OCI-LY3 (cell line): ENCODE data around the gene CELF5.

Experiments used
- CTCF ChIP-seq: fragments of 200-600, 300-600 bp; sonication (generic); IDR thresholded peaks from 2 replicates; pipeline ENCODE4 v1.5.1; 2014; ENCODE audit warnings: antibody characterized with exemption, low read length, low read depth
- EZH2phosphoT487 ChIP-seq: fragments of 200-600 bp; shearing (Covaris generic); IDR thresholded peaks from 2 replicates; pipeline ENCODE4 v1.6.1; 2018; ENCODE audit warnings: antibody characterized with exemption, mixed run types, low read depth

GRCh38 chr19:3225169-3225485 is 666 bp downstream of the CELF5 start:
- TF ChIP-seq CTCF (no peak), EZH2phosphoT487 (no peak)
